ENCODE measurements around the gene OSBPL5.

- TF ChIP-seq CTCF (IDR thresholded peaks at IDR 0.05 in 4 of 5, conservative IDR thresholded peaks at IDR 0.05 in 1 of 5) (no peak), POLR2A (IDR thresholded peaks at IDR 0.05) (no peak)
These were observed 118.5 kb downstream of the OSBPL5 start for GRCh38 chr11:3046641-3047040.

Data from gastrocnemius medialis (tissue), 4 donors.